H1 (cell line): ENCODE results near the gene SLC22A23. TPM values are rescaled to one million over a fixed set of nuclear protein-coding genes. Genes with fewer than 3 reads are reported as not detected.

Source experiments
- CTCF ChIA-PET: fragments of 300-600 bp; sonication (Branson Sonifier 250); formaldehyde crosslinking; loops from one replicate; lab custom pipeline; 2021; ENCODE audit not compliant: partially characterized antibody; lab: Charles Lee
- POLR2A ChIA-PET: fragments of 300-600 bp; sonication (Branson Sonifier 250); formaldehyde crosslinking; loops from one replicate; lab custom pipeline; 2021; ENCODE audit warnings: inconsistent platforms; ENCODE audit not compliant: partially characterized antibody; lab: Charles Lee
- DNase-seq, 2 experiments: peaks; one replicate each; pipeline versions ENCODE4 v3.0.0 to v3.0.0-alpha.2; 2010 to 2022; ENCODE audit warnings: low spot score in 2 of 2, low read depth in 1 of 2, mixed read lengths in 1 of 2
- FAIRE-seq: peaks from 2 replicates; lab custom pipeline; 2011; peaks lifted over from hg19 to GRCh38; lab: Jason Lieb, UNC
- H2AFZ ChIP-seq: 2 replicates; pipeline ENCODE4 v1.8.1; 2012; ENCODE audit warnings: low read length, inconsistent platforms
- H2AK5ac ChIP-seq: 2 replicates; pipeline ENCODE4 v1.6.1; 2013; ENCODE audit warnings: low read depth, low read length
- H2BK120ac ChIP-seq: replicated peaks from 2 replicates; pipeline ENCODE3; 2013; ENCODE audit warnings: low read depth, low read length, inconsistent platforms
- H2BK12ac ChIP-seq: 2 replicates; pipeline ENCODE4 v1.6.1; 2013; ENCODE audit warnings: low read depth, low read length
- H2BK15ac ChIP-seq: 2 replicates; pipeline ENCODE4 v1.6.1; 2013; ENCODE audit warnings: low read length
- H2BK20ac ChIP-seq: 2 replicates; pipeline ENCODE4 v1.6.1; 2013; ENCODE audit warnings: low read length
- H2BK5ac ChIP-seq: 2 replicates; pipeline ENCODE4 v1.6.1; 2013; ENCODE audit warnings: low read depth, low read length
- H3K14ac ChIP-seq: 2 replicates; pipeline ENCODE4 v1.6.1; 2013; ENCODE audit warnings: inconsistent platforms; ENCODE audit not compliant: insufficient read length
- H3K18ac ChIP-seq: 2 replicates; pipeline ENCODE4 v1.6.1; 2013; ENCODE audit warnings: low read length; ENCODE audit errors: extremely low read depth
- H3K23ac ChIP-seq: 2 replicates; pipeline ENCODE4 v1.6.1; 2013; ENCODE audit warnings: inconsistent platforms; ENCODE audit not compliant: insufficient read length
- H3K23me2 ChIP-seq: 2 replicates; pipeline ENCODE4 v1.6.1; 2013; ENCODE audit warnings: low read depth, low read length
- H3K27ac ChIP-seq: 2 replicates; pipeline ENCODE4 v1.6.1; 2011; ENCODE audit warnings: low read depth, low read length, inconsistent platforms
- H3K27me3 ChIP-seq, 4 experiments: replicated peaks in 1 of 4; 1 replicate in 1 of 4; 2 replicates in 3 of 4; pipeline versions ENCODE4 v1.6.1 to v1.8.1; 2011 to 2013; ENCODE audit warnings: low read length in 3 of 4, mild to moderate bottlenecking in 3 of 4, inconsistent platforms in 2 of 4, mixed read lengths in 2 of 4, moderate library complexity in 1 of 4; ENCODE audit not compliant: control insufficient read depth in 3 of 4, insufficient read depth in 3 of 4; ENCODE audit errors: extremely low read depth in 1 of 4
- H3K36me3 ChIP-seq, 4 experiments: 2 replicates each; pipeline versions ENCODE4 v1.6.1 to v1.8.1; 2011 to 2013; ENCODE audit warnings: mild to moderate bottlenecking in 4 of 4, low read length in 3 of 4, moderate library complexity in 2 of 4, control low read depth in 1 of 4, inconsistent platforms in 1 of 4; ENCODE audit not compliant: insufficient read depth in 4 of 4, control insufficient read depth in 2 of 4
- H3K4ac ChIP-seq: replicated peaks from 2 replicates; pipeline ENCODE3; 2013; ENCODE audit warnings: low read length, low read depth, mixed read lengths, inconsistent platforms; ENCODE audit not compliant: insufficient read length
- H3K4me1 ChIP-seq, 4 experiments: replicated peaks in 1 of 4; 1 replicate in 1 of 4; 2 replicates in 3 of 4; pipeline versions ENCODE4 v1.6.1 to v1.8.1; 2011 to 2013; ENCODE audit warnings: low read length in 3 of 4, inconsistent platforms in 2 of 4, mixed read lengths in 1 of 4; ENCODE audit not compliant: insufficient read depth in 4 of 4, control insufficient read depth in 3 of 4
- H3K4me2 ChIP-seq, 2 experiments: 2 replicates each; pipeline versions ENCODE4 v1.6.1 to v1.8.1; 2011 to 2013; ENCODE audit warnings: low read depth in 2 of 2, low read length in 2 of 2, control low read depth in 1 of 2, inconsistent platforms in 1 of 2, mild to moderate bottlenecking in 1 of 2; ENCODE audit not compliant: insufficient read depth in 1 of 2
- H3K4me3 ChIP-seq, 4 experiments: fragments of 200-600, 300-600 bp in 1 of 4; sonication (generic), shearing (Covaris generic), sonication (Bioruptor Twin) in 1 of 4; 2 replicates each; pipeline versions ENCODE4 v1.5.1 to v1.8.1; 2011 to 2016; ENCODE audit warnings: low read length in 4 of 4, low read depth in 3 of 4, control low read depth in 2 of 4, inconsistent platforms in 2 of 4, mild to moderate bottlenecking in 2 of 4, mixed read lengths in 1 of 4, moderate library complexity in 1 of 4; ENCODE audit not compliant: insufficient read depth in 2 of 4; ENCODE audit errors: extremely low read depth in 1 of 4
- H3K56ac ChIP-seq: replicated peaks from 2 replicates; pipeline ENCODE3; 2013; ENCODE audit warnings: low read depth, mild to moderate bottlenecking, mixed read lengths, low read length, inconsistent platforms; ENCODE audit not compliant: insufficient read length
- H3K79me1 ChIP-seq: 2 replicates; pipeline ENCODE4 v1.6.1; 2013; ENCODE audit warnings: low read depth, low read length, control low read depth
- H3K79me2 ChIP-seq, 2 experiments: 2 replicates each; pipeline versions ENCODE4 v1.6.1 to v1.8.1; 2012 to 2013; ENCODE audit warnings: low read length in 2 of 2, mild to moderate bottlenecking in 2 of 2, inconsistent platforms in 1 of 2; ENCODE audit not compliant: insufficient read depth in 2 of 2, control insufficient read depth in 1 of 2
- H3K9ac ChIP-seq, 4 experiments: replicated peaks in 1 of 4; 1 replicate in 1 of 4; 2 replicates in 3 of 4; pipeline versions ENCODE4 v1.6.1 to v1.8.1; 2011 to 2013; ENCODE audit warnings: low read depth in 3 of 4, low read length in 3 of 4, control low read depth in 2 of 4, mild to moderate bottlenecking in 2 of 4, moderate library complexity in 2 of 4, inconsistent platforms in 1 of 4; ENCODE audit errors: extremely low read depth in 1 of 4
- H3K9me3 ChIP-seq, 2 experiments: 2 replicates each; pipeline versions ENCODE4 v1.6.1 to v1.8.1; 2012 to 2013; ENCODE audit warnings: mild to moderate bottlenecking in 2 of 2, moderate library complexity in 2 of 2, control low read depth in 1 of 2, inconsistent platforms in 1 of 2, low read depth in 1 of 2, low read length in 1 of 2, mixed read lengths in 1 of 2; ENCODE audit not compliant: insufficient read depth in 2 of 2
- H4K20me1 ChIP-seq, 2 experiments: replicated peaks in 1 of 2; 2 replicates each; pipeline versions ENCODE3 to v1.8.1; 2011 to 2013; ENCODE audit warnings: inconsistent platforms in 2 of 2, low read length in 2 of 2, mild to moderate bottlenecking in 1 of 2; ENCODE audit not compliant: insufficient read depth in 2 of 2, control insufficient read depth in 1 of 2
- H4K5ac ChIP-seq: 2 replicates; pipeline ENCODE4 v1.6.1; 2013; ENCODE audit warnings: low read length, low read depth, mixed read lengths, inconsistent platforms; ENCODE audit not compliant: insufficient read length
- H4K8ac ChIP-seq: 2 replicates; pipeline ENCODE4 v1.8.0; 2013; ENCODE audit warnings: mild to moderate bottlenecking, moderate library complexity, low read length, inconsistent platforms; ENCODE audit not compliant: insufficient read depth; ENCODE audit errors: extremely low read depth
- H4K91ac ChIP-seq: replicated peaks from 2 replicates; pipeline ENCODE3; 2013; ENCODE audit warnings: low read length, mixed read lengths, inconsistent platforms; ENCODE audit not compliant: insufficient read length
- GTF2F1 ChIP-seq: IDR thresholded peaks from 2 replicates; pipeline ENCODE4 v1.6.1; 2012; ENCODE audit warnings: low read depth, low read length, improper control_type of control experiment, borderline replicate concordance
- WGBS, 2 experiments: shearing (Covaris generic) in 1 of 2; methylation state at CpG; one replicate each; pipeline versions ENCODE4 v1.1.6 to v1.1.7; 2013 to 2015; ENCODE audit warnings: low lambda C conversion rate in 2 of 2, mixed read lengths in 2 of 2, inconsistent platforms in 1 of 2, low coverage in 1 of 2, missing lambda C conversion rate in 1 of 2; ENCODE audit not compliant: insufficient replicate concordance in 2 of 2, insufficient coverage in 1 of 2, insufficient read length in 1 of 2; ENCODE audit errors: extremely low coverage in 1 of 2, missing lambda C conversion rate in 1 of 2; 5-methylcytosine and 5-hydroxymethylcytosine counted together
- polyA plus RNA-seq, 7 experiments: library from polyadenylated mRNA; depleted of rRNA in 3 of 7; stranded (reverse) in 5 of 7; unstranded in 2 of 7; fragments of >200 nt in 5 of 7; fragments of 200-250 nt in 2 of 7; gene quantifications; 1 replicate in 5 of 7; 2 replicates in 1 of 7; 4 replicates in 1 of 7; pipeline versions ENCODE4 v1.2.1 to v1.2.3, GENCODE V29; 2011 to 2013; ENCODE audit warnings: missing spikeins in 2 of 7, mixed read lengths in 2 of 7
- total RNA-seq: library from RNA; stranded (reverse); fragmentation: NEBNext Ultra II Directional; extraction: Animal tissue kit (Norgen Biotek cat#: 25700); gene quantifications from 2 replicates; pipeline ENCODE4 v1.2.1, GENCODE V29; 2021

The SLC22A23 gene
- total and polyA plus RNA-seq, 2 of the 8 experiments (the other 6 are each of a cell fraction or from before 2014, with no cell fraction given): 9.9 to 38.4 TPM

- Histone ChIP-seq H2BK15ac (no peak overlapping the region), H4K20me1 (no peaks in the 10 kb centered on the region), H4K8ac (peak overlapping the region; percentile 98), H2BK5ac (no peak overlapping the region), H3K27ac (no peak overlapping the region), H3K79me2 (no peaks in the 10 kb centered on the region), H2BK12ac (no peak overlapping the region), H3K4ac (no peak overlapping the region), H4K91ac (no peak overlapping the region), H3K9ac (no peak overlapping the region), H3K36me3 (no peaks in the 10 kb centered on the region), H4K5ac (no peak overlapping the region), H3K18ac (no peak overlapping the region), H3K23ac (no peak overlapping the region), H3K23me2 (no peaks in the 10 kb centered on the region), H3K9me3 (no peaks in the 10 kb centered on the region), H3K14ac (no peak overlapping the region), H3K4me2 (no peak overlapping the region), H3K27me3 (no peaks in the 10 kb centered on the region), H3K79me1 (no peaks in the 10 kb centered on the region), H2BK20ac (no peak overlapping the region), H2AK5ac (no peak overlapping the region), H2AFZ (no peak overlapping the region), H3K4me1 (peaks cover 0 to 2% (median 0%) of the 10 kb centered on the region in 4 experiments; a peak in 2 of 7 replicates), H3K4me3 (no peak overlapping the region), H2BK120ac (no peak overlapping the region), H3K56ac (no peak overlapping the region)
- no peak for TF ChIP-seq GTF2F1
- FAIRE-seq: no peak
- WGBS, 2 experiments: 88% methylated on average over 1 of the region's 5 CpGs; no CpG with 5 or more reads in 1 of the 2 experiments
- DNase-seq: no peak
- CTCF ChIA-PET: interaction anchor here (0.8 to 2.2 kb wide), 5 partner anchors 9 to 152 kb away, joined by 3 to 6 read pairs (median 3); no protein-coding TSS in a partner anchor
- POLR2A ChIA-PET: no interaction called here
Measured at GRCh38 chr6:3473773-3474172, 16.9 kb upstream of the SLC22A23 start.
